Esophagus squamous epithelium (tissue), 4 donors: Measurements from ENCODE around the gene CDHR3.

Experiments used
- POLR2A ChIP-seq, 4 donors: fragments of 450-650 bp; IDR thresholded peaks; one replicate each; pipeline ENCODE4 v1.6.1; 2017; ENCODE audit warnings: antibody characterized with exemption in 4 of 4, mild to moderate bottlenecking in 4 of 4, moderate library complexity in 3 of 4
- TF ChIP-seq, protein P1 (sequence below), 6 experiments: fragments of 450-650 bp in 4 of 6; fragments of 200-600 bp in 2 of 6; sonication (generic) in 2 of 6; IDR thresholded peaks; one replicate each; pipeline ENCODE4 v1.5.1; 2016 to 2019; ENCODE audit warnings: antibody characterized with exemption in 6 of 6, mild to moderate bottlenecking in 4 of 6, moderate library complexity in 4 of 6

DNA sequence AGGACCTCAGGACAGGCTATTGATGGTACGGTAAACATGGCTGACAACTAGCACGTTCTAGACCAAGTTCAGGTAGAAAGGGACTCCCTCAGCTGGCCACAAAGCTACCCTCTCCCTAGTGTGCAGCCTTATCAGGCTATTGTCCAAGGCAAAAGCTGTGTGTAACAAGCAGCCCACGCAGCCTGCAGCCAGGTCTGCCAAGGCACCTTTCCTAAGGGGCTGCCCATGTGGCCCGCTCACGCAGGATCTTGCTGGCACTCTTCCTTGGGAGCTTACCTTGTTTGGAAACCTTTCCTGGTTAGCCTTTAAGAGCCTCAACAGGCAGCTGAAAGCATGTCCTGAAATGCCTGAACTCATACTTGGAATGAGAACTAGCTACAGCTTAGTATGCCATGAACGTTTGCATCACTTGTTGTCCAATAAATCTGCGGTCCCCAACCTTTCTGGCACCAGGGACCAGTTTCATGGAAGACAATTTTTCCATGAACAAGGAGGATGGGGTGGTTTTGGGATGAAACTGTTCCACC lies 97.4 kb downstream of the CDHR3 start:
- no peak for TF ChIP-seq POLR2A (IDR thresholded peaks at IDR 0.05)
- TF ChIP-seq, protein P1, sequence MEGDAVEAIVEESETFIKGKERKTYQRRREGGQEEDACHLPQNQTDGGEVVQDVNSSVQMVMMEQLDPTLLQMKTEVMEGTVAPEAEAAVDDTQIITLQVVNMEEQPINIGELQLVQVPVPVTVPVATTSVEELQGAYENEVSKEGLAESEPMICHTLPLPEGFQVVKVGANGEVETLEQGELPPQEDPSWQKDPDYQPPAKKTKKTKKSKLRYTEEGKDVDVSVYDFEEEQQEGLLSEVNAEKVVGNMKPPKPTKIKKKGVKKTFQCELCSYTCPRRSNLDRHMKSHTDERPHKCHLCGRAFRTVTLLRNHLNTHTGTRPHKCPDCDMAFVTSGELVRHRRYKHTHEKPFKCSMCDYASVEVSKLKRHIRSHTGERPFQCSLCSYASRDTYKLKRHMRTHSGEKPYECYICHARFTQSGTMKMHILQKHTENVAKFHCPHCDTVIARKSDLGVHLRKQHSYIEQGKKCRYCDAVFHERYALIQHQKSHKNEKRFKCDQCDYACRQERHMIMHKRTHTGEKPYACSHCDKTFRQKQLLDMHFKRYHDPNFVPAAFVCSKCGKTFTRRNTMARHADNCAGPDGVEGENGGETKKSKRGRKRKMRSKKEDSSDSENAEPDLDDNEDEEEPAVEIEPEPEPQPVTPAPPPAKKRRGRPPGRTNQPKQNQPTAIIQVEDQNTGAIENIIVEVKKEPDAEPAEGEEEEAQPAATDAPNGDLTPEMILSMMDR (IDR thresholded peaks at IDR 0.05), result no peak
